ENCODE results near the gene NUDT3. TPM values are rescaled to one million over a fixed set of nuclear protein-coding genes. Genes with fewer than 3 reads are reported as not detected.
"Not testable (repeated sequence)": the region's sequence is repeated elsewhere in the genome, so short reads cannot be mapped to it uniquely, and the experiment has no call there.

Gene NUDT3
- total RNA-seq, 1 donor: 24.4 TPM

GRCh38 chr6:34273242-34273805, 119.1 kb downstream of the NUDT3 start:
- H3K4me3 ChIP-seq (ENCODE audit: low read depth, low read length): no peak overlapping the region
- TF ChIP-seq, protein P1, sequence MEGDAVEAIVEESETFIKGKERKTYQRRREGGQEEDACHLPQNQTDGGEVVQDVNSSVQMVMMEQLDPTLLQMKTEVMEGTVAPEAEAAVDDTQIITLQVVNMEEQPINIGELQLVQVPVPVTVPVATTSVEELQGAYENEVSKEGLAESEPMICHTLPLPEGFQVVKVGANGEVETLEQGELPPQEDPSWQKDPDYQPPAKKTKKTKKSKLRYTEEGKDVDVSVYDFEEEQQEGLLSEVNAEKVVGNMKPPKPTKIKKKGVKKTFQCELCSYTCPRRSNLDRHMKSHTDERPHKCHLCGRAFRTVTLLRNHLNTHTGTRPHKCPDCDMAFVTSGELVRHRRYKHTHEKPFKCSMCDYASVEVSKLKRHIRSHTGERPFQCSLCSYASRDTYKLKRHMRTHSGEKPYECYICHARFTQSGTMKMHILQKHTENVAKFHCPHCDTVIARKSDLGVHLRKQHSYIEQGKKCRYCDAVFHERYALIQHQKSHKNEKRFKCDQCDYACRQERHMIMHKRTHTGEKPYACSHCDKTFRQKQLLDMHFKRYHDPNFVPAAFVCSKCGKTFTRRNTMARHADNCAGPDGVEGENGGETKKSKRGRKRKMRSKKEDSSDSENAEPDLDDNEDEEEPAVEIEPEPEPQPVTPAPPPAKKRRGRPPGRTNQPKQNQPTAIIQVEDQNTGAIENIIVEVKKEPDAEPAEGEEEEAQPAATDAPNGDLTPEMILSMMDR (IDR thresholded peaks at IDR 0.05; ENCODE audit: insufficient read depth, low read length): no peak
- DNase-seq (ENCODE audit: low read depth): peak; percentile 30

GRCh38 chr6:34272013-34272926, 120.2 kb downstream of the NUDT3 start:
- DNase-seq (ENCODE audit: low read depth): no peak
- TF ChIP-seq, protein P1 (IDR thresholded peaks at IDR 0.05; ENCODE audit: insufficient read depth, low read length): peak; percentile 13
- H3K4me3 ChIP-seq (ENCODE audit: low read depth, low read length): no peak overlapping the region

GRCh38 chr6:34269658-34270341, 122.7 kb downstream of the NUDT3 start:
- not testable (repeated sequence) for H3K4me3 ChIP-seq (ENCODE audit: low read depth, low read length); DNase-seq (ENCODE audit: low read depth)

DNA sequence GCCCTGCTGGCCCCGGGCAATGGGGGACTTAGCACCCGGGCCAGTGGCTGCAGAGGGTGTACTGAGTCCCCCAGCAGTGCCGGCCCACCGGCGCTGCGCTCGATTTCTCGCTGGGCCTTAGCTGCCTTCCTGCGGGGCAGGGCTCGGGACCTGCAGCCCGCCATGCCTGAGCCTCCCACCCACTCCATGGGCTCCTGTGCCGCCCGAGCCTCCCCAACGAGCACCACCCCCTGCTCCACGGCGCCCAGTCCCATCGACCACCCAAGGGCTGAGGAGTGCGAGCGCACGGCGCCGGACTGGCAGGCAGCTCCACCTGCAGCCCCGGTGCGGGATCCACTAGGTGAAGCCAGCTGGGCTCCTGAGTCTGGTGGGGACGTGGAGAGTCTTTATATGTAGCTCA, 123.3 kb downstream of the NUDT3 start:
- not testable (repeated sequence) for DNase-seq (ENCODE audit: low read depth)

GRCh38 chr6:34267746-34268145, 124.7 kb downstream of the NUDT3 start:
- TF ChIP-seq, protein P1 (IDR thresholded peaks at IDR 0.05; ENCODE audit: insufficient read depth, low read length): no peak
- DNase-seq (ENCODE audit: low read depth): no peak
- H3K4me3 ChIP-seq (ENCODE audit: low read depth, low read length): no peak overlapping the region

More for the DNA sequence above, 123.3 kb downstream of the NUDT3 start:
- not testable (repeated sequence) for H3K4me3 ChIP-seq (ENCODE audit: low read depth, low read length)

- H3K4me3 ChIP-seq (ENCODE audit: low read depth, low read length): not testable (repeated sequence)
Measured at GRCh38 chr6:34263484-34263883, 129.0 kb downstream of the NUDT3 start.

DNA sequence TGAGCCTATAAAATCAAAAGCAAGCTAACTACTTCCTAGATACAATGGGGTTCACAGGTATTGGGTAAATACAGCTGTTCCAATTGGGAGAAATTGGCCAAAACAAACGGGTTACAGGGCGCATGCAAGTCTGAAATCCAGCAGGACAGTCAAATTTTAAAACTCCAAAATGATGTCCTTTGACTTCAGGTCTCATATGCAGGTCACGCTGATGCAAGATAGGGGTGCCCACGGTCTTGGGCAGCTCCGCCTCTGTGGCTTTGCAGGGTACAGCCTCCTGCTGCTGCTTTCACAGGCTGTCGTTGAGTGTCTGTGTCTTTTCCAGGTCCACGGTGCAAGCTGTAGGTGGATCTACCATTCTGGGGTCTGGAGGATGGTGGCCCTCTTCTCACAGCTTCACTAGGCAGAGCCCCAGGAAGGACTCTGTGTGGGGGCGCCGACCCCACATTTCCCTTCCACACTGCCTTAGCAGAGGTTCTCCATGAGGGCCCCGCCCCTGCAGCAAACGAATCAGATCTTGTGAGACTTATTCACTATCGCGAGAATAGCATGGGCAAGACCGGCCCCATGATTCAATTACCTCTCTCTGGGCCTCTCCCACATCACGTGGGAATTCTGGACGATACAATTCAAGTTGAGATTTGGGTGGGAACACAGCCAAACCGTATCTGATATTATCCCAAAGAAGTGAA, 131.7 kb downstream of the NUDT3 start:
- no peak overlapping the region for H3K4me3 ChIP-seq (ENCODE audit: low read depth, low read length)
- no peak for DNase-seq (ENCODE audit: low read depth)
- TF ChIP-seq, protein P1 (IDR thresholded peaks at IDR 0.05; ENCODE audit: insufficient read depth, low read length): no peak

More at GRCh38 chr6:34263484-34263883, 129.0 kb downstream of the NUDT3 start:
- DNase-seq (ENCODE audit: low read depth): not testable (repeated sequence)
